ENCODE results near the gene KCNJ6.
A peak's percentile ranks its signal among the peaks of the same experiment; 100 is the strongest.

The KCNJ6 gene

GRCh38 chr21:37677006-37677405 is 239.3 kb downstream of the KCNJ6 start:
- H3K4me3 ChIP-seq (ENCODE audit: low read depth, low read length): no peak overlapping the region
- no peak for TF ChIP-seq CTCF (IDR thresholded peaks at IDR 0.05; ENCODE audit: low read depth, low read length, missing control alignments)
- H3K36me3 ChIP-seq (replicated peaks): no peaks in the 10 kb centered on the region
- no peak for DNase-seq
- H3K27me3 ChIP-seq (replicated peaks): peaks cover 19% of the 10 kb centered on the region
- H3K27ac ChIP-seq: no peak overlapping the region
- in situ Hi-C loops (cut with HindIII; ENCODE audit: low pct_ligation_motif_present, low sequenced_read_pairs): no loop called here

GRCh38 chr21:37675202-37675801 is 241.0 kb downstream of the KCNJ6 start:
- Histone ChIP-seq H3K36me3 (replicated peaks) (no peaks in the 10 kb centered on the region), H3K27ac (no peak overlapping the region), H3K27me3 (replicated peaks) (peaks cover 15% of the 10 kb centered on the region), H3K4me3 (ENCODE audit: low read depth, low read length) (no peak overlapping the region)
- in situ Hi-C loops (cut with HindIII; ENCODE audit: low pct_ligation_motif_present, low sequenced_read_pairs): no loop called here
- peak; percentile 95 for TF ChIP-seq CTCF (IDR thresholded peaks at IDR 0.05; ENCODE audit: low read depth, low read length, missing control alignments)
- peak; percentile 17 for DNase-seq

- Histone ChIP-seq H3K4me3 (ENCODE audit: low read depth, low read length) (no peak overlapping the region), H3K36me3 (replicated peaks) (no peaks in the 10 kb centered on the region), H3K27me3 (replicated peaks) (peaks cover 13% of the 10 kb centered on the region), H3K27ac (no peak overlapping the region)
- DNase-seq: no peak
- no peak for TF ChIP-seq CTCF (IDR thresholded peaks at IDR 0.05; ENCODE audit: low read depth, low read length, missing control alignments)
- in situ Hi-C loops (cut with HindIII; ENCODE audit: low pct_ligation_motif_present, low sequenced_read_pairs): no loop called here
Measured at GRCh38 chr21:37673801-37674575, 242.3 kb downstream of the KCNJ6 start.

- DNase-seq: no peak
- H3K27ac ChIP-seq: no peak overlapping the region
- no peaks in the 10 kb centered on the region for H3K36me3 ChIP-seq (replicated peaks)
- TF ChIP-seq CTCF (IDR thresholded peaks at IDR 0.05; ENCODE audit: low read depth, low read length, missing control alignments): no peak
- in situ Hi-C loops (cut with HindIII; ENCODE audit: low pct_ligation_motif_present, low sequenced_read_pairs): no loop called here
- no peak overlapping the region for H3K4me3 ChIP-seq (ENCODE audit: low read depth, low read length)
- peaks cover 13% of the 10 kb centered on the region for H3K27me3 ChIP-seq (replicated peaks)
Measured at GRCh38 chr21:37671381-37671780, 244.9 kb downstream of the KCNJ6 start.

- peak; percentile 28 for DNase-seq
- Histone ChIP-seq H3K27me3 (replicated peaks) (peaks cover 13% of the 10 kb centered on the region), H3K27ac (no peak overlapping the region), H3K4me3 (ENCODE audit: low read depth, low read length) (no peak overlapping the region), H3K36me3 (replicated peaks) (no peaks in the 10 kb centered on the region)
- TF ChIP-seq CTCF (IDR thresholded peaks at IDR 0.05; ENCODE audit: low read depth, low read length, missing control alignments): no peak
- in situ Hi-C loops (cut with HindIII; ENCODE audit: low pct_ligation_motif_present, low sequenced_read_pairs): no loop called here
Measured at GRCh38 chr21:37670883-37671282, 245.4 kb downstream of the KCNJ6 start.
